H9 (cell line): ENCODE data around the gene PALS2. TPM values are rescaled to one million over a fixed set of nuclear protein-coding genes. Genes with fewer than 3 reads are reported as not detected.
A peak's percentile ranks its signal among the peaks of the same experiment; 100 is the strongest.

Source experiments
- DNase-seq: peaks from one replicate; pipeline ENCODE4 v3.0.0-alpha.2; 2017
- H2AFZ ChIP-seq: one replicate; pipeline ENCODE4 v1.6.1; 2013; ENCODE audit warnings: mild to moderate bottlenecking, low read length, control low read depth, moderate library complexity
- H2AK5ac ChIP-seq: 2 replicates; pipeline ENCODE4 v1.6.1; 2013; ENCODE audit warnings: low read length, control low read depth, mixed read lengths; ENCODE audit not compliant: insufficient read length
- H2BK120ac ChIP-seq: one replicate; pipeline ENCODE4 v1.6.1; 2013; ENCODE audit warnings: low read depth, mild to moderate bottlenecking, low read length, control low read depth, inconsistent platforms; ENCODE audit not compliant: poor library complexity, severe bottlenecking
- H2BK12ac ChIP-seq: 2 replicates; pipeline ENCODE4 v1.6.1; 2013; ENCODE audit warnings: low read length, control low read depth, mixed read lengths, low read depth; ENCODE audit not compliant: insufficient read length
- H2BK15ac ChIP-seq: 2 replicates; pipeline ENCODE4 v1.6.1; 2013; ENCODE audit warnings: low read depth, low read length, control low read depth
- H2BK20ac ChIP-seq: one replicate; pipeline ENCODE4 v1.6.1; 2013; ENCODE audit warnings: low read depth, mild to moderate bottlenecking, low read length, control low read depth, inconsistent platforms; ENCODE audit not compliant: poor library complexity, severe bottlenecking
- H2BK5ac ChIP-seq: 2 replicates; pipeline ENCODE4 v1.6.1; 2013; ENCODE audit warnings: low read length, control low read depth, mixed read lengths; ENCODE audit not compliant: insufficient read length
- H3K14ac ChIP-seq: 2 replicates; pipeline ENCODE4 v1.6.1; 2013; ENCODE audit warnings: low read length, control low read depth; ENCODE audit not compliant: insufficient read depth
- H3K18ac ChIP-seq: 2 replicates; pipeline ENCODE4 v1.6.1; 2013; ENCODE audit warnings: low read depth, mild to moderate bottlenecking, mixed read lengths, low read length, control low read depth; ENCODE audit not compliant: insufficient read length
- H3K23ac ChIP-seq: 2 replicates; pipeline ENCODE4 v1.6.1; 2013; ENCODE audit warnings: low read length, control low read depth, mixed read lengths, low read depth; ENCODE audit not compliant: insufficient read length
- H3K23me2 ChIP-seq: 2 replicates; pipeline ENCODE4 v1.6.1; 2013; ENCODE audit warnings: low read depth, mild to moderate bottlenecking, mixed read lengths, low read length, control low read depth; ENCODE audit not compliant: insufficient read length, poor library complexity, severe bottlenecking
- H3K27ac ChIP-seq: 2 replicates; pipeline ENCODE4 v1.5.1; 2013; ENCODE audit warnings: low read length, control low read depth, mixed read lengths, low read depth; ENCODE audit not compliant: insufficient read length
- H3K27me3 ChIP-seq: 2 replicates; pipeline ENCODE4 v1.6.1; 2013; ENCODE audit warnings: low read length, control low read depth, inconsistent platforms; ENCODE audit not compliant: insufficient read depth
- H3K4ac ChIP-seq: 2 replicates; pipeline ENCODE4 v1.6.1; 2013; ENCODE audit warnings: low read depth, mild to moderate bottlenecking, control low read depth, inconsistent platforms, low read length, moderate library complexity
- H3K4me1 ChIP-seq: 2 replicates; pipeline ENCODE4 v1.6.1; 2013; ENCODE audit warnings: low read length, control low read depth, inconsistent platforms; ENCODE audit not compliant: insufficient read depth
- H3K4me2 ChIP-seq: 2 replicates; pipeline ENCODE4 v1.6.1; 2013; ENCODE audit warnings: low read length, control low read depth, mixed read lengths; ENCODE audit not compliant: insufficient read length, insufficient read depth
- H3K56ac ChIP-seq: 2 replicates; pipeline ENCODE4 v1.6.1; 2013; ENCODE audit warnings: low read depth, mild to moderate bottlenecking, mixed read lengths, low read length, control low read depth; ENCODE audit not compliant: insufficient read length
- H3K79me1 ChIP-seq: 2 replicates; pipeline ENCODE4 v1.6.1; 2013; ENCODE audit warnings: low read depth, mild to moderate bottlenecking, moderate library complexity, low read length, control low read depth, inconsistent platforms; ENCODE audit not compliant: insufficient read depth, poor library complexity, severe bottlenecking
- H3K79me2 ChIP-seq: 2 replicates; pipeline ENCODE4 v1.6.1; 2013; ENCODE audit warnings: low read length, control low read depth, inconsistent platforms; ENCODE audit not compliant: insufficient read depth
- H3K9ac ChIP-seq: 2 replicates; pipeline ENCODE4 v1.6.1; 2013; ENCODE audit warnings: low read length, control low read depth, mixed read lengths; ENCODE audit not compliant: insufficient read length; ENCODE audit errors: extremely low read depth
- H3K9me3 ChIP-seq: one replicate; pipeline ENCODE4 v1.6.1; 2013; ENCODE audit warnings: low read depth, low read length, inconsistent platforms; ENCODE audit not compliant: control insufficient read depth
- H3T11ph ChIP-seq: one replicate; pipeline ENCODE4 v1.6.1; 2013; ENCODE audit warnings: mild to moderate bottlenecking, low read length, control low read depth, inconsistent platforms
- H4K20me1 ChIP-seq: one replicate; pipeline ENCODE4 v1.6.1; 2013; ENCODE audit not compliant: control insufficient read depth, insufficient read length, insufficient read depth
- H4K5ac ChIP-seq: 2 replicates; pipeline ENCODE4 v1.6.1; 2013; ENCODE audit warnings: low read depth, mild to moderate bottlenecking, mixed read lengths, low read length, control low read depth; ENCODE audit not compliant: insufficient read length
- H4K8ac ChIP-seq: replicated peaks from 2 replicates; pipeline ENCODE4 v1.6.1; 2013; ENCODE audit warnings: low read length, control low read depth, mixed read lengths, low read depth; ENCODE audit not compliant: insufficient read length
- H4K91ac ChIP-seq: 2 replicates; pipeline ENCODE4 v1.6.1; 2013; ENCODE audit warnings: low read depth, mild to moderate bottlenecking, moderate library complexity, mixed read lengths, low read length, control low read depth; ENCODE audit not compliant: insufficient read length
- H3K27ac Mint-ChIP-seq, 3 experiments: 2 replicates in 2 of 3; 3 replicates in 1 of 3; pipeline ENCODE4 v1.8.0; 2020 to 2021; ENCODE audit warnings: mixed read lengths in 3 of 3, mild to moderate bottlenecking in 1 of 3, moderate library complexity in 1 of 3
- H3K27me3 Mint-ChIP-seq: 2 replicates; pipeline ENCODE4 v1.8.0; 2021; ENCODE audit warnings: low read depth, mild to moderate bottlenecking, moderate library complexity, mixed read lengths
- H3K36me3 Mint-ChIP-seq, 3 experiments: 2 replicates in 2 of 3; 3 replicates in 1 of 3; pipeline ENCODE4 v1.8.0; 2020 to 2021; ENCODE audit warnings: low read depth in 3 of 3, mixed read lengths in 3 of 3; ENCODE audit not compliant: insufficient read depth in 1 of 3
- H3K4me1 Mint-ChIP-seq, 2 experiments: 2 replicates each; pipeline ENCODE4 v1.8.0; 2020; ENCODE audit warnings: mixed read lengths in 2 of 2
- H3K4me3 Mint-ChIP-seq, 2 experiments: 2 replicates in 1 of 2; 3 replicates in 1 of 2; pipeline ENCODE4 v1.8.0; 2020 to 2021; ENCODE audit warnings: mild to moderate bottlenecking in 2 of 2, mixed read lengths in 2 of 2, moderate library complexity in 1 of 2
- H3K9me3 Mint-ChIP-seq, 2 experiments: 2 replicates in 1 of 2; 3 replicates in 1 of 2; pipeline ENCODE4 v1.8.0; 2020; ENCODE audit warnings: mild to moderate bottlenecking in 2 of 2, mixed read lengths in 2 of 2, moderate library complexity in 1 of 2
- CTCF ChIP-seq: fragments of 200-600 bp; sonication (generic); conservative IDR thresholded peaks from 3 replicates; pipeline ENCODE4 v1.8.0; 2021; ENCODE audit warnings: antibody characterized with exemption, mild to moderate bottlenecking
- WGBS: extraction: QIAGEN DNeasy Blood & Tissue Kit; methylation state at CpG from one replicate; pipeline ENCODE4 v1.1.7; 2013; ENCODE audit warnings: missing lambda C conversion rate, low lambda C conversion rate, mixed read lengths; ENCODE audit not compliant: insufficient read length; ENCODE audit errors: extremely low coverage; 5-methylcytosine and 5-hydroxymethylcytosine counted together
- total RNA-seq: library from RNA; stranded (reverse); gene quantifications from 2 replicates; pipeline ENCODE4 v1.2.1, GENCODE V29; 2021

Gene PALS2
- total RNA-seq, 1 experiment from 2014 or later = 63.1 TPM

- peaks cover 8% of the 10 kb centered on the region; the same call in 1 of the 2 replicates for H3K4me1 ChIP-seq
- TF ChIP-seq CTCF = no peak
Measured at GRCh38 chr7:24573554-24574338, 494 bp downstream of the PALS2 start.

More at GRCh38 chr7:24573554-24574338, 494 bp downstream of the PALS2 start:
- Histone ChIP-seq H3K27me3 (no peaks in the 10 kb centered on the region; the same call in 1 of the 2 replicates), H2BK15ac (no peak overlapping the region), H3K23me2 (peaks cover 11% of the 10 kb centered on the region), H3K23ac (no peak overlapping the region), H3K14ac (peak overlapping the region; percentile 82), H2BK120ac (no peak overlapping the region), H3K27ac (no peak overlapping the region), H3K79me2 (peaks cover 25% of the 10 kb centered on the region), H4K91ac (no peak overlapping the region), H4K20me1 (no peaks in the 10 kb centered on the region), H3K4me2 (peak overlapping the region; percentile 74), H2BK5ac (no peak overlapping the region), H4K5ac (no peak overlapping the region), H3K4ac (no peak overlapping the region; the same call in 1 of the 2 replicates), H2BK20ac (no peak overlapping the region), H3K9me3 (no peaks in the 10 kb centered on the region), H3T11ph (no peak overlapping the region), H2BK12ac (no peak overlapping the region), H3K18ac (peak overlapping the region; percentile 70), H2AFZ (no peak overlapping the region), H3K79me1 (no peaks in the 10 kb centered on the region), H4K8ac (no peak overlapping the region), H3K56ac (no peak overlapping the region), H2AK5ac (no peak overlapping the region), H3K9ac (peak overlapping the region; percentile 57)
- no CpG with 5 or more reads among the region's 101 CpGs for WGBS
- peaks cover 0 to 3% of the 10 kb centered on the region in 2 experiments; a peak in 2 of 5 replicates for H3K9me3 Mint-ChIP-seq
- peaks cover 53 to 71% of the 10 kb centered on the region in 2 experiments for H3K4me1 Mint-ChIP-seq
- H3K4me3 Mint-ChIP-seq = peak overlapping the region; percentile 93 to 99
- H3K27me3 Mint-ChIP-seq = peaks cover 27% of the 10 kb centered on the region
- peak overlapping the region; percentile 81 to 91 (median 90) for H3K27ac Mint-ChIP-seq
- H3K36me3 Mint-ChIP-seq = peaks cover 0 to 4% (median 0%) of the 10 kb centered on the region in 3 experiments; a peak in 3 of 7 replicates
- DNase-seq = peak; percentile 69
